ENCODE data around the gene FRMD4A.

Gene FRMD4A

GRCh38 chr10:13654846-13655245 lies 675.9 kb downstream of the FRMD4A start:
- no peak for DNase-seq

GRCh38 chr10:13654118-13654830 lies 676.5 kb downstream of the FRMD4A start:
- DNase-seq, result no peak

- DNase-seq, result no peak
Observed at GRCh38 chr10:13652860-13653259, 677.9 kb downstream of the FRMD4A start.

- DNase-seq, result no peak
Observed at GRCh38 chr10:13651969-13652720, 678.6 kb downstream of the FRMD4A start.

GRCh38 chr10:13650961-13651360 lies 679.8 kb downstream of the FRMD4A start:
- no peak for DNase-seq

- no peak for DNase-seq
Observed at GRCh38 chr10:13649844-13650520, 680.7 kb downstream of the FRMD4A start.

- no peak for DNase-seq
Observed at GRCh38 chr10:13648425-13648824, 682.3 kb downstream of the FRMD4A start.

- no peak for DNase-seq
Observed at GRCh38 chr10:13644866-13645265, 685.9 kb downstream of the FRMD4A start.

- no peak for DNase-seq
Observed at GRCh38 chr10:13643016-13643415, 687.7 kb downstream of the FRMD4A start.

- DNase-seq, result no peak
Observed at GRCh38 chr10:13642293-13642692, 688.4 kb downstream of the FRMD4A start.

- no peak for DNase-seq
Observed at GRCh38 chr10:13637894-13638293, 692.8 kb downstream of the FRMD4A start.

GRCh38 chr10:13637303-13637856 lies 693.3 kb downstream of the FRMD4A start:
- no peak for DNase-seq

GRCh38 chr10:13636776-13637175 lies 693.9 kb downstream of the FRMD4A start:
- no peak for DNase-seq

- DNase-seq, result no peak
Observed at GRCh38 chr10:13634207-13634606, 696.5 kb downstream of the FRMD4A start.

GRCh38 chr10:13633689-13634088 lies 697.0 kb downstream of the FRMD4A start:
- no peak for DNase-seq

- no peak for DNase-seq
Observed at GRCh38 chr10:13632884-13633440, 697.8 kb downstream of the FRMD4A start.

- no peak for DNase-seq
Observed at GRCh38 chr10:13632440-13632839, 698.3 kb downstream of the FRMD4A start.

GRCh38 chr10:13631594-13631993 lies 699.1 kb downstream of the FRMD4A start:
- DNase-seq, result no peak

GRCh38 chr10:13630231-13630630 lies 700.5 kb downstream of the FRMD4A start:
- DNase-seq, result no peak

- DNase-seq, result no peak
Observed at GRCh38 chr10:13629116-13629515, 701.6 kb downstream of the FRMD4A start.

GRCh38 chr10:13628661-13629060 lies 702.1 kb downstream of the FRMD4A start:
- no peak for DNase-seq

- DNase-seq, result no peak
Observed at GRCh38 chr10:13627459-13628310, 703.0 kb downstream of the FRMD4A start.

Measured in amniotic stem cell (primary cell).